ENCODE results near the gene MARCHF3. TPM values are rescaled to one million over a fixed set of nuclear protein-coding genes. Genes with fewer than 3 reads are reported as not detected.
"Not testable (repeated sequence)": the region's sequence is repeated elsewhere in the genome, so short reads cannot be mapped to it uniquely, and the experiment has no call there.

Gene MARCHF3
- total and polyA plus RNA-seq, 2 donors (not counting 1 experiment from before 2014, with no cell fraction given) = 8.6 to 11.6 TPM

- H3K9me3 ChIP-seq (ENCODE audit: control insufficient read depth, insufficient read depth, low read depth, low read length) = no peaks in the 10 kb centered on the region
- DNase-seq (ENCODE audit: low read depth in 2 of 2) = no peak
- peaks cover 13% of the 10 kb centered on the region for H3K79me2 ChIP-seq (ENCODE audit: control insufficient read depth, insufficient read depth, low read length)
- H4K20me1 ChIP-seq (ENCODE audit: control insufficient read depth, extremely low read depth, insufficient read depth, low read length) = no peaks in the 10 kb centered on the region
- no peak overlapping the region for H3K4me3 ChIP-seq (replicated peaks in 1 of 4; ENCODE audit: control extremely low read depth in 1 of 4, insufficient read depth in 1 of 4, low read depth in 3 of 4, low read length in 4 of 4)
- no peak overlapping the region for H3K4me2 ChIP-seq (ENCODE audit: extremely low read depth, insufficient read depth, low read length)
- no peak overlapping the region for H3K27ac ChIP-seq (ENCODE audit: insufficient read depth, low read length)
- H3K36me3 ChIP-seq (ENCODE audit: control insufficient read depth, insufficient read depth, low read length) = no peaks in the 10 kb centered on the region
- TF ChIP-seq EZH2 (IDR thresholded peaks at IDR 0.05; ENCODE audit: low read length, missing control alignments) (no peak), CTCF (conservative IDR thresholded peaks at IDR 0.05 in 1 of 2, IDR thresholded peaks at IDR 0.05 in 1 of 2; ENCODE audit: low read depth in 1 of 2, low read length in 2 of 2) (no peak)
- H3K27me3 ChIP-seq (ENCODE audit: control insufficient read depth, insufficient read depth, low read length) = no peaks in the 10 kb centered on the region
- no peak overlapping the region for H2AFZ ChIP-seq (ENCODE audit: low read length)
- no peak overlapping the region for H3K9ac ChIP-seq (ENCODE audit: insufficient read depth, low read length)
- peaks cover 2% of the 10 kb centered on the region for H3K4me1 ChIP-seq (ENCODE audit: control insufficient read depth, extremely low read depth, insufficient read depth, low read length)
Measured at GRCh38 chr5:127025467-127025866, 4.9 kb downstream of the MARCHF3 start.

- H2AFZ ChIP-seq (ENCODE audit: low read length) = no peak overlapping the region
- no peaks in the 10 kb centered on the region for H3K9me3 ChIP-seq (ENCODE audit: control insufficient read depth, insufficient read depth, low read depth, low read length)
- H3K27me3 ChIP-seq (ENCODE audit: control insufficient read depth, insufficient read depth, low read length) = no peaks in the 10 kb centered on the region
- H3K27ac ChIP-seq (ENCODE audit: insufficient read depth, low read length) = no peak overlapping the region
- DNase-seq (ENCODE audit: low read depth in 2 of 2) = no peak
- H3K9ac ChIP-seq (ENCODE audit: insufficient read depth, low read length) = no peak overlapping the region
- H3K4me3 ChIP-seq (replicated peaks in 1 of 4; ENCODE audit: control extremely low read depth in 1 of 4, insufficient read depth in 1 of 4, low read depth in 3 of 4, low read length in 4 of 4) = no peak overlapping the region
- no peak overlapping the region for H3K4me2 ChIP-seq (ENCODE audit: extremely low read depth, insufficient read depth, low read length)
- peaks cover 13% of the 10 kb centered on the region for H3K79me2 ChIP-seq (ENCODE audit: control insufficient read depth, insufficient read depth, low read length)
- no peaks in the 10 kb centered on the region for H3K36me3 ChIP-seq (ENCODE audit: control insufficient read depth, insufficient read depth, low read length)
- peaks cover 2% of the 10 kb centered on the region for H3K4me1 ChIP-seq (ENCODE audit: control insufficient read depth, extremely low read depth, insufficient read depth, low read length)
- H4K20me1 ChIP-seq (ENCODE audit: control insufficient read depth, extremely low read depth, insufficient read depth, low read length) = no peaks in the 10 kb centered on the region
- TF ChIP-seq CTCF (conservative IDR thresholded peaks at IDR 0.05 in 1 of 2, IDR thresholded peaks at IDR 0.05 in 1 of 2; ENCODE audit: low read depth in 1 of 2, low read length in 2 of 2) (no peak), EZH2 (IDR thresholded peaks at IDR 0.05; ENCODE audit: low read length, missing control alignments) (no peak)
Measured at GRCh38 chr5:127024821-127025220, 5.5 kb downstream of the MARCHF3 start.

- H3K4me2 ChIP-seq (ENCODE audit: extremely low read depth, insufficient read depth, low read length); DNase-seq (ENCODE audit: low read depth in 2 of 2); H3K4me3 ChIP-seq (replicated peaks in 1 of 4; ENCODE audit: control extremely low read depth in 1 of 4, insufficient read depth in 1 of 4, low read depth in 3 of 4, low read length in 4 of 4); H3K36me3 ChIP-seq (ENCODE audit: control insufficient read depth, insufficient read depth, low read length); H3K27ac ChIP-seq (ENCODE audit: insufficient read depth, low read length); H3K9ac ChIP-seq (ENCODE audit: insufficient read depth, low read length); H3K9me3 ChIP-seq (ENCODE audit: control insufficient read depth, insufficient read depth, low read depth, low read length); H3K79me2 ChIP-seq (ENCODE audit: control insufficient read depth, insufficient read depth, low read length); H3K4me1 ChIP-seq (ENCODE audit: control insufficient read depth, extremely low read depth, insufficient read depth, low read length); H2AFZ ChIP-seq (ENCODE audit: low read length); H4K20me1 ChIP-seq (ENCODE audit: control insufficient read depth, extremely low read depth, insufficient read depth, low read length); H3K27me3 ChIP-seq (ENCODE audit: control insufficient read depth, insufficient read depth, low read length): not testable (repeated sequence)
Measured at GRCh38 chr5:127023552-127024191, 6.7 kb downstream of the MARCHF3 start.

Data from fibroblast of lung (primary cell).